GM18873 (cell line): ENCODE results near the gene PET100.

Source experiments
- ATAC-seq: cut with Tn5 transposase; IDR thresholded peaks from one replicate; pipeline ENCODE4 v1.9.1; 2021; ENCODE audit warnings: mild to moderate bottlenecking, moderate library complexity, moderate number of reproducible peaks; ENCODE audit not compliant: unreplicated experiment, low FRiP score

PET100 gene

DNA sequence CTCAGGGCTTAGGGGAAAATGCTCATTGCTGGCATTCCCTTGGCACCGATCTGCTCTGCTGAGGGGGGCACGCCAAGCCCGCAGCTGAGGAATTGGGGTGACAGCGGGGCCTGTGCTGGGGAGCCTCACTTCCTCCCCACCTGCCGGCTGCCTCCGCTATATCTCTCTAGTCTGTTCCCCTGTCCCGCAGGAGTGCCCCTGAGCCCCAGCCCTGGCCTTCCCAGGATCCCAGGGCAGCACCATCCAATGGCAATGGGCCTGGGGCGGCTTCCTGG, 16.8 kb downstream of the PET100 start:
- ATAC-seq = no peak

DNA sequence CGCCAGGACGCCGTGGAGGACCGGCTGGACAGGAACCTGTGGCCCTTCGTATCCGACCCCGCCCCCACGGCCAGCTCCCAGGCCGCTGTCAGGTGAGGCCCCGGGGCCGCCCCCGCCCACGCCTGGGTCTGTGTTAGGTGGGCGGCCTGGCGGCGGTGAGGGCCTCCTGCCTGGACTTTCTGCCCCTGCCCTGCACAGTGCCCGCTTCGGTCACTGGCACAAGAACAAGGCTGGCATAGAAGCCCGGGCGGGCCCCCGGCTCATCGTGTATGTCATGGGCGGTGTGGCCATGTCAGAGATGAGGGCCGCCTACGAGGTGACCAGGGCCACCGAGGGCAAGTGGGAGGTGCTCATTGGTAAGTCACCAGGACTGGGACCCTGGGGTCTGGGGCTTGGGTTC, 17.6 kb downstream of the PET100 start:
- no peak for ATAC-seq

DNA sequence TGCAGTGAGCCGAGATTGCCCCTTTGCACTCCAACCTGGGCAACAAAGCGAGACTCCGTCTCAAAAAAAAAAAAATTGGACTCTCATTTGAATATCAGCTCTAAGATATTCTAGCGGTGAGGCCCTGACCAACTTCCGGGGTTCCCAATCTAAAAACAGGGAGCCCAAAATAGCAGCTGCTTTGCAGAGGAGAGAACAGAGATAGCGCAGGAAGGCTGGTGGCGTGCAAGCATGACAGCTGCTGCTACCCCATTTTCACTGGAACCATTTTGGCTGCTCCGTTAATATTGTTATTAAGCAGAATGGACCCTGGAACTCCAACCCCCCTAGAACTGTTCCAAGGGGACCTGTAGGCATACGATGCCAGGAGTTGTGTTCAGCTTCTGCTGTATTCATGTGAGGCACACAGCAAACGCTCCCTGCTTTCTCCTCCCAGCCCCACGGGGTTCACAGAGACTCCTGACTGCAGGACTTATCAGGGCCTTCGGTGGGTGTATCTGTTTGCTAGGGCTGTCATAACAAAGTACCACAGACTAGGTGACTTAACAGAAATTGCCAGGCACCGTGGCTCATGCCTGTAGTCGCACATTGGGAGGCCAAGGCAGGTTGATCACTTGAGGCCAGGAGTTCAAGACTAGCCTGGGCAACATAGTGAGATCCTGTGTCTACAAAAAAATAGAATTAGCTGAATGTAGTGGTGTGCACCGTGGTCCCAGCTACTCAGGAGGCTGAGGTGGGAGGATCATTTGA, 18.8 kb downstream of the PET100 start:
- no peak for ATAC-seq

DNA sequence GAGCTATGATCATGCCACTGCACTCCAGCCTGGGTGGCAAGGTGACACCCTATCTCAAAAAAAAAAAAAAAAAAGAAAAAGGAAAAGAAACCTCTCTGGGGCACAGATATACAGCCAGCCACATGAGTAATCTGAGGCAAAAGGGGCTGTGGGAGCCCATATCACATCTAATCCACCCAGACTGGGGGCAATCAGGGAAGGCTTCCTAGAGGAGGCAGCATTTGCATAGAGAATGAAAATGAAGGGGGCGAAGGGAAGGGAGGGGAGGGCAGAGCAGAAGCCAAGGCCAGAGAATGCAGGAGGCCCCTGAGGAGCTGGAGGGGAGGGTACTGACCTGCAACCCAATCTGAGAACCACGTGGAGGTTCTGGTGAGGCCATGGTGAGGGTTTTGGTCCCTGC, 20.6 kb downstream of the PET100 start:
- no peak for ATAC-seq

DNA sequence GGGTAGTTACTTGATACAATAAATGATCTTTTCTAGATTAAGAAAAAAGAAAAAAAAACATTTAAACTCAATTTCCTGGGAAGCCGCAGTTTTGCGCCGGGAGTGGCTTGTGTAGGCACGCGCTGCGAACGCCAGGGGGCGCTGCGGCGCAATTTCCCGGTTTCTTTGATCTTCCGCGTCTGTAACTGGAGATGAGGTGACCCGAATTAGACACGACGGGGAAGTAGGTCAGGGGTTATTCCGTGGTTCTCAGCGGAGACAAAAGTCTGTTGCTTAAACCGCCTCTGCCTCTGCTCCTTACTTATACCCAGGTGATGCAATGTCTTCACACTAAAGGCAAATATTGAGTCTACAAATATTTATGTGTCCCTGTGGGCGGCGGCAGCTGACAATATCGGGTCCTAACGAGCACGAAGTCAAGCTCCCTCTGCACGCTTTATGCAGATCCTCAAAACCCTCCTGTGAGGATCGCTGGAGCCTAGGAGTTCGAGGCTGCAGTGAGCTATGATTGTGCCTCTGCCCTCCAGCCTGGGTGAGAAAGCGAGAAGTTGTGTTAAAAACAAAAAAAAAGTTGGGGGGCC, 22.6 kb downstream of the PET100 start:
- ATAC-seq = no peak

DNA sequence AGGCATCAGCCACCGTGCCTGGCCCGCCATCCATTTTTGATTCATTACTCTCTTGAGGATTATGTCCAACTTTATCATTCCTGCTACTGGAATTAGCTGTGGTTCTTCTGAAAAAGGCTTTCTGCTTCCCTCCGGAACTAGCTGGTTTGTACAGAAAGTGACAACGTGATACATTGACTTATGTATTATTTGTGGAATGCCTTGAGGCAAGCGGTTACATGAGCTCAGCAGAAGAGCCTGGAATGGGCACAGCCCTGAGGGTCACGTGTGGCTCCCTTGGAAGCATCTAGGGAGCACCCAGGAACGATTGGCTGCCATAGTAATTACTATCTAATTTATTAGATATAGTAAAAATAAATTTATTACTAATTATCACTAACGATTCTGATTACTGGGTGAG, 24.8 kb downstream of the PET100 start:
- no peak for ATAC-seq

DNA sequence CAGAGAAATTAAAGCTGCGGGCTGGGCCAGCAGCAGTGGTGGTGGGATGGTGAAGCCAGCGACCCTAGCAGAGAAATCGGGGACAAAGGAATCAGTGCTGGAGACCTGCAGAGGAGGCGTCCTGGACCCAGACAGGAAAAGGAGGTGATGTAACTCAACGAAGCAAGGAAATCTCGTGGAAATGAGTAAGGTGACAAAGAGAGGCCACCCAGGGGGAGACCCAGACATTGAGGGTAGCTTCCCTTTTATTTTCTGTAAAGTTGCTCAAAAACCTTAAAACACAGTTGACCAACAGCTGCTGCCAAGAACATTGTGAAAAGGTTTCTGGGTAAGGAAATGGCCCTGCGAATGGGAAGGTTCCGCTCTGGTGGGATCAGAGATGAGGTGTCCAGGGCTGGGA, 26.0 kb downstream of the PET100 start:
- ATAC-seq = no peak

DNA sequence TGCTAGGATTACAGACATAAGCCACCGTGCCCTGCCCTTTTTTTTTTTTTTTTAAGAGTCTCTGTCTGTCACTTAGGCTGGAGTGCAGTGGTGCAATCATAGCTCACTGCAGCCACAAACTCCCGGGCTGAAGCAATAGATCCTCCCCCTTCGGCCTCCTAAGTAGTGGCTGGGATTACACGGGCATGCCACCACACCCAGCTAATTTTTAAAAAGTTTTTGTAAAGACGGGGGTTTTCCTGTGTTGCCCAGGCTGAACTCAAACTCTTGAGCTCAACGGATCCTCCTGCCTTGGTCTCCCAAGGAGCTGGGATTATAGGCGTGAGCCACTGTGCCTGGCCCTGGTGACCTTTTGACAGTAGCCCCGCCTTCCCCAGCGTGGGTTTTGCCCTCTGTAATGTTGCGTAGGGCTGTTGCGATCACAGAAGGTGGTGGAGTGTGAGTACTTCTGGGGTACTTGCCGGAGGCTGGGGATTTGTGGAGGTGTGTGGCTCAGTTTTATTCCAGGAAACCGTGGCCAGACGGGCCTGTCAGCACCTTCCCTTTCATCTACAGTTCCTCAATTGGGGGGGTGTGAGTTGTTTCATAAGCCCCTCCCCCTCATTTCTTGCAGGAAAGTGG, 27.6 kb downstream of the PET100 start:
- ATAC-seq = no peak

DNA sequence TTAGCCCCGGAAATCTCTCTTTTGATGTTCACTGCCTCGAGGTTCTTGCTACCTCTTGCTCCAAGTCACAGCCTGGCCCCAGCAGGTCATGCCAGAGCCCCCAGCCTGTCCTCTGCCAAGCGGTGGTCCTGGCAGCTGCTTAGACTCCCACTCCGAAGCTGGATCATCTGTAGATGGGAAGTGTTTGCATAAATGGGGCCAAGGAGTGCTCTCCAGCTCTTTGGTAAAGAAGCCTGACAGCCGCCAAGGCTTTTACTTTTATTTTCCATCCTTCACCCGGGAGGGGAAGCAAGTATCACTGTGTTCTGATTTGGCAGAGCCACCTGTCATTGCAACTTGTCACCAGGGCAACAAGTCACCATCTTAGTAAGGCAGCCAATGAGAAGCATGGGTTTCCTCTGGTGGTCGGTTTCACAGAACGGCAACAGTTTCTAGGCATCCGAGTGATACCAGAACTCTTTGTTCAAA, 28.7 kb downstream of the PET100 start:
- ATAC-seq = peak; percentile 56

DNA sequence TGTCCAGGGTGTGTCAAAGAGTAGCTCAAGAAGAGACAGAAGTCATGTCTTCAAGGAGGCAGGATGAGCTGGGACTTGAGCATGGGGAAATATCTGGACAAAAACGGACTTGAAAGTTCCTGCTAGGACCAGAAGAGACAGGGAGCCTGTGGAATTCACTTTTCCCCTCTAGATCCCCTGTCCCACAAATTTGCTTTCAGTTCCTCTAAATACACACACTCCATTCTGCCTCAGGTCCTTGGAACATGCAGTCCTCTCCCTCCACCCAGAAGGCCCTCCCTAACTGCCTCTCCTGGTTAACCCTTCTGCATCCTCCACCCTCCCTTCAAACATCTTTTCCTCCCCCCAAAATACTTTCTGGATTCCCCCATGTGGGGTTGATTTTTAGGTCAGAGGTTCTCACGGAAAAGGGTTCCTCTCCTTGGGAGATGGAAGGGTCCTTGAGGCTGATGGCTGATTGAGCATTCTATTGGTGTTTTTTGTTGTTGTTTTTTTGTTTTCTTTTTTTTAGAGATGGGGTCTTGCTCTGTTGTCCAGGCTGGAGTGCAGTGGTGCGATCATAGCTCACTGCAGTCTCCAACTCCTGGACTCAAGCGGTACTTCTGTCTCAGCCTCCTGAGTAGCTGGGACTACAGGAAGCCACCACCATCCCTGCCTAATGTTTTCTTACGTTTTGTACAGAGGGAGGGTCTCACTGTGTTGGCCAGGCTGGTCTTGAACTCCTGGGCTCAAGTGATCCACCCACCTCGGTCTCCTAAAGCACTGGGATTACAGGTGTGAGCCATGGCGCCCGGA, 32.3 kb downstream of the PET100 start:
- ATAC-seq = no peak

DNA sequence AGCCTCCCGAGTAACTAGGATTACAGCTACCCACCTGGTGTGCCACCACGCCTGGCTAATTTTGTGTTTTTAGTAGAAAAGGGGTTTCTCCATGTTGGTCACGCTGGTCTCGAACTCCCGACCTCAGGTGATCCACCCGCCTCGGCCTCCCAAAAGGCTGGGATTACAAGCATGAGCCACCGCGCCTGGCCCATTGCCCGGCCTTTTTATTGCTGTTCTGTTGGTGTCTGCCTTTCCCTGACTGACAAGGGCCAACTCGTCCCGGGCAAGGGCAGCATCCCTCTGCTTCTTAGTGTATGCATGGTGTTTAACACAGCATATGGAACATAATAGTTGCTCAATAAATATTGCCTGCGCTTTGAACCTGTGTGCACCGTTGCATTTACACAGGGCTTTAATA, 33.1 kb downstream of the PET100 start:
- ATAC-seq = no peak

DNA sequence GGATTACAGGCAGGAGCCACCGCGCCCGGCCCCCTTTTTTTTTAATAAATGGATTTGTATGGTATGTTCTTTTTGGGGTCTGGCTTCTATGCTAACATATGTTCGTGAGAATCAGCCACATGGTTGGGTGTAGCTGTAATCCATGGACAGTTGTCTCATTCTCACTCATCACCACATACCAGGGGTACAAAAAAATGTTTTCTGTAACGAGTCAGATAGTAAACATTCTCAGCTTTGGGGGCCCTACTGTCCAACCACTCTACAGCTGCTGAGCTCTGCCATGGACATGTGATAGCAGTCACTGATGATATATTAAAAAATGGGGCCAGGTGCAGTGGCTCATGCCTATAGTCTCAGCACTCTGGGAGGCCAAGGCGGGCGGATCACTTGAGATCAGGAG, 34.1 kb downstream of the PET100 start:
- no peak for ATAC-seq

DNA sequence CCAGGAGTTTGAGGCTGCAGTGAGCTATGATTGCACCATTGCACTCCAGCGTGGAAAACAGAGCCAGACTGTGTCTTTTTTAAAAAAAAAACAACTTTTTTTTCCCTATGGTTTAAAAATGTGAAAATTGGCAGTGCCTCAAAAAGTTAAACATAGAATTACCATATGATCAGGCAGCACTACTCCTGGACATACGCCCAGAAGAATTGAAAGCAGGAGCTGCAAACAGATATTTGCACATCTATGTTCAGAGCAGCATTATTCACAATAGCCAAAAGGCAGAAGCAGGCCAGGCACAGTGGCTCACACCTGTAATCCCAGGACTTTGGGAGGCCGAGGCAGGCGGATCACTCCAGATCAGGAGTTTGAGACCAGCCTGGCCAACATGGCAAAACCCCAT, 35.5 kb downstream of the PET100 start:
- ATAC-seq = no peak

DNA sequence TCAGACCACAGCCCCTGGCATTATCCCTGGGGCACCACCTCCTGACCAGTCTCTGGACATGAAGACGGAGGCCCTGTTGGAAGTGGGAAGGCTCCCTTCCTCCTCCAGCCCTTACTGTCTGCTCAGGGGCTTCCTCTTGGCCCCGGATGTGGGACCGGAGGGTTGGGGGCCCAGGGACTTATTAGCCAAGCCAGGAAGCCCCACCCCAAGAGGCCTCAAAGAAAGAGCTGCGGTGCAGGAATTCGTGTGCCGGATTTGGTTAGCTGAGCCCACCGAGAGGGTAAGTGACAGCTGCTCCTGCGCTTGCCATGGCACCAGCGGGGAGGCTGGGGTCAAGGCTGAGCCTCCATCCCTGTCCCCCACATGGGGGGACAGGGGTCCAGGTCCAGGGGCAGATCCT, 39.2 kb downstream of the PET100 start, which contains the start of gene RETN:
TSS of gene RETN (plus strand) at position 208 of the 400 bp plus-strand sequence. CDS start 278 bp downstream, outside the sequence.
- ATAC-seq = no peak

DNA sequence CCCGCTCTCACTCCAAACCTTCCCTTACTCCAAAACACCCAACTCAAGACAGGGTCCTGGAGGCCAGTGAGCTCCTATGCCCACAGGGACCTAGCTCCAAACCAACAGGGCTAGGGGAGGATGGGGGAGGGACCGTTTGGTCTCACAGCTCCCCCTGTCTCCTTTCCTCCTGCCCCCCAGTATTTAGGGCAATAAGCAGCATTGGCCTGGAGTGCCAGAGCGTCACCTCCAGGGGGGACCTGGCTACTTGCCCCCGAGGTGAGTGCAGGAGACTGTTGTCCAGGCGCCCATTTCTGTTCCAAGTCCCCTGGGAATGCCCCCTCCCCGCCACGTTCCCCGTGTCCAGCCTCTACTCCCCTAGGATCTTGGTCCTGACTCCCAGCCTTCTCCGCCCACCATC, 40.0 kb downstream of the PET100 start:
- no peak for ATAC-seq

DNA sequence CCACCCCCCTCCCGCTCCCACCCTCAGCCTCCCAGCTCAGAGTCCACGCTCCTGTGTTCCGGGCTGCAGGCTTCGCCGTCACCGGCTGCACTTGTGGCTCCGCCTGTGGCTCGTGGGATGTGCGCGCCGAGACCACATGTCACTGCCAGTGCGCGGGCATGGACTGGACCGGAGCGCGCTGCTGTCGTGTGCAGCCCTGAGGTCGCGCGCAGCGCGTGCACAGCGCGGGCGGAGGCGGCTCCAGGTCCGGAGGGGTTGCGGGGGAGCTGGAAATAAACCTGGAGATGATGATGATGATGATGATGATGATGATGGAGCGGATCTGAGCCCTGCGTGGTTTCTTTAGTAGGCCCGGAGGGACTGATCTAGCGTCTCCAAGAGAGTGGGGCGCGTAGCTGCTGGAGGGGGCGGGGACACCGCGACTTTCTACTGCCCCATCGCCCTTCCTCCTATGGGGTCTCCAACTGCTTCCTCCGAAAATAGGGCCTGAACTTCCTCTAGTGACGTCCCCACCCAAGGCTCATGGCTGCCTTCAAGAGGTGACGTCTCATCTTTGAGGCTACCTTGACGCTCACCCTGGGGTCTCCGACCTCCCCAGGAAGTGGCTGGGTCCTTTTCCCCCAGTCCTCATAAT, 40.7 kb downstream of the PET100 start:
- no peak for ATAC-seq

DNA sequence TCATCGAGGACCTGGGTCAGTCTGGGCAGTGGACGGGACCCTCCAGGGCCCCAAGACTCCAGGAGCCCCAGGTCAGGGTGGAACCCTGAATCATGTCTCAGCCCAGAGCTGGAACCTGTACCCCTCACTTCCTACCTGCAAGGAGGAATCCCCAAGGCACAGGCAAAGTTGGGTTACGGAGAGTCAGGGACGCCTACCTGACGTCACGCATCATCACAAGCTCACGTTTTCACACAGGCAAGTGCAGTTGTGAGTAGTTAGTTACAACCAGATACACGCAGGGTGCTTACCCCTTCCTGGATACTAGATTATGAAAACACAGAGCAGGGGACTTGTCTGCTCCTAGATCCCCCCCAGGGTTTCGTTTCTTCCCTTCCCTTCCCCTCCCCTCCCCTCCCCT, 41.2 kb downstream of the PET100 start:
- ATAC-seq = no peak

DNA sequence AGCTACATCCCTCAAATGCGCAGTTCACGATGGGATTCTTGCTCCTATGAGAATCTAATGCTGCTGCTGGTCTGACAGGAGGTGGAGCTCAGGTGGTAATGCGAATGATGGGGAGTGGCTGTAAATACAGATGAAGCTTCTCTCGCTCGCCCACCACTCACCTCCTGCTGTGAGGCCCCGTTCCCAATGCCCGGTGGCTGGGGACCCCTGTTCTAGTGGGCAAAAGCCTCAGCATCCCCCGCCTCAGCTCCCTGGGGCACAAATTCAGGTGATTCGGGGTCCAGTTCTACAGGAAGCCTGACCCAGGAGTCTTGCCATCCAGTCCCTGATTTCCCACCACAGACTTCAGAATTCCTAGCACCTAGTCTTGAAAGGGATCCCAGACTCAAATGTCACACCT, 42.9 kb downstream of the PET100 start:
- no peak for ATAC-seq

DNA sequence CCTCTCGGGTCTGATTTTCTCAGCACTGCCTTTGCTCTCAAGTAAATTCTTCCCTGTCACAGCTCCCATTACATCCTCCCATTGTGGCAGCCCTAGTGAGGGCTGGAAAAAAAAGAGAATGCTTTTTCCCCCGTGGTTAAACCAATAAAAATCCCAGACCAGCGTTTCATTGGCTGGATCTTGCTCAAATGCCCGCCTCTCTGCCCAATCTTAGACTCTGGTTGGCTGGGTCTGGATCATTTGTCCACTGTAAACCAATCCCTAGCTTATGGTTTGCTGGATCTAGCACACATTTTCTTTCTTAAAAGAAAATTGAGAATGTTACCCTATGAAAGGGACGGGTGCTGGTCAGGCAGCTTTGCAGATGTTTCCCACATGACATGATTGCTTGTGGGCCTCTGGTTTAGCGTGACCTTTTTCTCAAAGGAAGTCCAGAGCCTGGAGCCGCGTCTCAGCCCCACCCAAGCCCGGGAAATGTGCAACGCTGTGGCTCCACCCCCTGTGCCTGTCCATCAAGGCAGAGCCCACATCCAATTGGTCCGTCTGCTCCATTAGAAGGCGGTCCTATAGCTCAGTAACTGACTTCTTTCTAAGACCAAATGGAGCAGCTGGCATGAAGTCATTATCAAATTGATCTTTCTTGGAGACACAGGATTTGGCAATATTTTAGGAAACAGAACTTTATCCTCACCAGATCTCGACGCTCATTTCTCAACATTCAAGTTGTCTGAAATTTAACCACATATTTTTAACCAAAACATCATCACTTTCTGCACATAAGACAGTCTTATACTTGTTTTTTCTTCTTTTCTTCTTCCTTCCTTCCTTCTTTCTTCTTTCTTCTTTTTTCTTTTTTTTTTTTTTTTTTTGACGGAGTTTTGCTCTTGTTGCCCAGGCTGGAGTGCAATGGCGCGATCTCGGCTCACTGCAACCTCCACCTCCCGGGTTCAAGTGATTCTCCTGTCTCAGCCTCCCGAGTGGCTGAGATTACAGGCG, 44.7 kb downstream of the PET100 start:
- ATAC-seq = no peak

DNA sequence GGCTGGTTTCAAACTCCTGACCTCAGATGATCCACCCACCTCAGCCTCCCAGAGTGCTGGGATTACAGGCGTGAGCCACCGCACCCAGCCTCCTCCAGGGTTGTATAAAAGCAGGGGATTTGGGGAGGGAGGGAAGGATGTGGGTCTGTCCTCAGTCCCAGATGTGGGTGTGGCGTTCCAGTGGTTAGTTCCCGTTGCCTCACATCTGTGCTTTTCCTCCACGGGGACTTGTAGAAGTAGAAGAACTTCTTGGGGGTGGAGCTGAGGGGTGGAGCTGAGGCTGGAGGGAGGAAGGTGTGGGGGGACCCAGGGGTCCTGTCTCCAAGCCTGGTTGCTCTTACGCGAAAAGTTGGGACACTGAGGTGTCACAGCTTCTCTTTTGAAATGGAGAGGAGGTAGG, 46.8 kb downstream of the PET100 start:
- no peak for ATAC-seq
